Erythroblast (primary cell): ENCODE measurements around the gene POLR2H.
"Not testable (repeated sequence)": the region's sequence is repeated elsewhere in the genome, so short reads cannot be mapped to it uniquely, and the experiment has no call there.

Source experiments
- DNase-seq, 2 experiments: peaks; one replicate each; lab custom pipeline; 2025; lab: John Stamatoyannopoulos, UW
- GATA1 ChIP-seq: IDR thresholded peaks from 2 replicates; pipeline ENCODE4 v1.6.1; 2011; ENCODE audit warnings: low read depth, mild to moderate bottlenecking, control low read depth, low read length, moderate library complexity
- POLR2A ChIP-seq: IDR thresholded peaks from 2 replicates; pipeline ENCODE4 v1.6.1; 2011; ENCODE audit warnings: mild to moderate bottlenecking, low read length

POLR2H gene

GRCh38 chr3:184328516-184328915, 33.0 kb upstream of the POLR2H start:
- DNase-seq = no peak
- TF ChIP-seq POLR2A (no peak), GATA1 (no peak)

GRCh38 chr3:184332370-184333090, 29.0 kb upstream of the POLR2H start:
- no peak for DNase-seq
- TF ChIP-seq GATA1 (no peak), POLR2A (no peak)

DNA sequence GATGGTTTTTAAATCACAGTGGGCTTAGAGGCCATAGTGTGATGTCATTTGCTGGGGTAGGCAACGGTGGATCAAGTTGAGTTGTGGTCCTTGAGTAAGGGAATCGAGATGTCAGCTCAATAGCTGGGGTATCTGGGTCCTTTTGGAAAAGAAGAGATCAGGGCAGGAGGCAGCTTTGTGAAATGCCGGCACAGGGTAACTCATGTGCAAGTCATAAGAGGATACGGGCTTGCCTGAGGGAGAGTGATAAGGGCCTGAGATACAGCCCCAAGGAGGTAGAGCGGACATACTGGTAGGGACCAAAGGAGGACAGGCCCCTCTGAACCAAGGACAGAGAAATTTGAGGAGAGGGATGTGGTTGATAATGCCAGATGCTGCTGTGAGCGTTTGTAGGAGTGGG, 28.3 kb upstream of the POLR2H start:
- TF ChIP-seq GATA1 (no peak), POLR2A (no peak)
- peak; percentile 77 to 80 for DNase-seq

DNA sequence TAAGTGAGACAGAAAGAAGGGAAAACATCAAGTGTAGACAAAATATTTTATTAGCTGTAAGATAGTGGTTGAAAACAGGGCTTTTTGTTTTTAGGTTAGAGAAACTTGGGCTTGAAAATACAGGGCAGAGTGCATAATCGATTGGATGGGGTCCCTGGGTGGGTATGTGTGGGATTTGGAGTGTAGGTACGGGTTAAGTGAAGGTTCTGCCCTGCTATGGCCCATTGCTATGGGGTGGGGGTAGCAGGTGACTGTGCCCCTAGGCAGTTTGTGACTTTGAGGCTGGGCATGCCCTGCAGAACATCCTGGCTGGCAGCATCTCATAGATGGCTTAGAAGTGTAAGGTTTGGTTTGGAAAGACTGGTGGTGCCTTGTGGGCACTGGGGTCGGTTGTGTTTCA, 27.8 kb upstream of the POLR2H start:
- no peak for DNase-seq
- TF ChIP-seq GATA1 (no peak), POLR2A (no peak)

DNA sequence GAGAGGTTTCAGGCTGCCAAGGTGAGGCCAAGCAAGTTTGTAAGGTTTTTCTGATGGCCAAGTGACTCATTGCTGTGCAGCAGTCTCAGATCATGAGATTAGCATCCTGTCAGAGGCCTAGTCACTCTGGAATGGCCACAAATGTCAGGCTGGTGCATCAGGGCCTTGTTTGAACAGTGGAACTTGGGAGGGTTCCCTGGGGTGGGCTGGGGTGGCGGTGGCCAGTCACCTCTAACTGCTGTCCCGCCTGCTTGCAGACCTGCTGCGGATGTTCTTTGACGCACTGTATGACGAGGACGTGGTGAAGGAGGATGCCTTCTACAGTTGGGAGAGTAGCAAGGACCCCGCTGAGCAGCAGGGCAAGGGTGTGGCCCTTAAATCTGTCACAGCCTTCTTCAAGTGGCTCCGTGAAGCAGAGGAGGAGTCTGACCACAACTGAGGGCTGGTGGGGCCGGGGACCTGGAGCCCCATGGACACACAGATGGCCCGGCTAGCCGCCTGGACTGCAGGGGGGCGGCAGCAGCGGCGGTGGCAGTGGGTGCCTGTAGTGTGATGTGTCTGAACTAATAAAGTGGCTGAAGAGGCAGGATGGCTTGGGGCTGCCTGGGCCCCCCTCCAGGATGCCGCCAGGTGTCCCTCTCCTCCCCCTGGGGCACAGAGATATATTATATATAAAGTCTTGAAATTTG, 26.9 kb upstream of the POLR2H start:
- DNase-seq = peak; percentile 71 to 81
- TF ChIP-seq POLR2A (no peak), GATA1 (no peak)

- TF ChIP-seq POLR2A (no peak), GATA1 (no peak)
- DNase-seq = no peak
Measured at GRCh38 chr3:184335291-184335660, 26.2 kb upstream of the POLR2H start.

DNA sequence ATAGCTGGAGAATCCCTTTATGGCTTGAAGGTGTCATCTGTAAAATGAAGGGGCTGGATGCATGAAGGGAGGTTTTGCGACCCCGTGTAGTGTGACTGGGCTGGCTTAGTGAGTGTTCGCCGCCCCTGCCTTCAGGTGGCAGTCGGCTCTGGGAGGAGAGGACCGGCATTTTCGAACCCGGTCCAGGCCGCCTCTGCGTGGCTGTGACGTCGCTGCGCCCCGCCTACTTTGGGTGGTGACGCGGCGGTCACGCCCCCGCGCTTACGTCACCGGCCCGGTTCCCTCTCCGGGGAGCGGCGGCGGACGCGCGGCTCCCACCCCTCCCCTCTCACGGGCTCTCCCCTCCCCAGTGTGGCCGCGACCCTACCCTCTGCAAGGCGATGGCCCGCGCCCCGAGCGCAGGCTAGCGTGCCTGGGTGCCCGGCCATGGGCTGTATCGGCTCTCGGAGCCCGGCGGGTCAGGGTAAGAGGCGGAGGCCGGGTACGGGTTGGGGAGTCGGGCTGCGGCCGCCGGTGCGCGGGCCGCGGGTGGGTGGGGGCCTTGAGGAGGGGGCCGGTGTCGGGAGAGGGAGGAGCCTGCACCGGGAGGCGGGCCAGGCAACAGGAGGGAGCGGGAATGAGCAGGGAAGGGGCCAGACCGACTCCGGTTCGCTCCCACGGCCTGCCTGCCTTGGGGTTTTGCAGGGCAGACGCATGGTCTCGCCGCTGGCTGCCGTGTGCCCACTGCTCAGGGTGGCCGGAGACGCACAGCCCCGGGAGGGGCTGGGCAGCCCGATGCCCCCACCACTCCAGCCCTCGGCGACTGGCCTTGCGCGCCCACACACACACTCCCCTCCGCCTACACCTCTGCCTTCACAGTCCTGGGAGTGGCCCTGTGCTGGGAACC, 25.6 kb upstream of the POLR2H start:
- peak; percentile 76 for TF ChIP-seq POLR2A
- TF ChIP-seq GATA1 = no peak
- DNase-seq = peak; percentile 89 to 95

DNA sequence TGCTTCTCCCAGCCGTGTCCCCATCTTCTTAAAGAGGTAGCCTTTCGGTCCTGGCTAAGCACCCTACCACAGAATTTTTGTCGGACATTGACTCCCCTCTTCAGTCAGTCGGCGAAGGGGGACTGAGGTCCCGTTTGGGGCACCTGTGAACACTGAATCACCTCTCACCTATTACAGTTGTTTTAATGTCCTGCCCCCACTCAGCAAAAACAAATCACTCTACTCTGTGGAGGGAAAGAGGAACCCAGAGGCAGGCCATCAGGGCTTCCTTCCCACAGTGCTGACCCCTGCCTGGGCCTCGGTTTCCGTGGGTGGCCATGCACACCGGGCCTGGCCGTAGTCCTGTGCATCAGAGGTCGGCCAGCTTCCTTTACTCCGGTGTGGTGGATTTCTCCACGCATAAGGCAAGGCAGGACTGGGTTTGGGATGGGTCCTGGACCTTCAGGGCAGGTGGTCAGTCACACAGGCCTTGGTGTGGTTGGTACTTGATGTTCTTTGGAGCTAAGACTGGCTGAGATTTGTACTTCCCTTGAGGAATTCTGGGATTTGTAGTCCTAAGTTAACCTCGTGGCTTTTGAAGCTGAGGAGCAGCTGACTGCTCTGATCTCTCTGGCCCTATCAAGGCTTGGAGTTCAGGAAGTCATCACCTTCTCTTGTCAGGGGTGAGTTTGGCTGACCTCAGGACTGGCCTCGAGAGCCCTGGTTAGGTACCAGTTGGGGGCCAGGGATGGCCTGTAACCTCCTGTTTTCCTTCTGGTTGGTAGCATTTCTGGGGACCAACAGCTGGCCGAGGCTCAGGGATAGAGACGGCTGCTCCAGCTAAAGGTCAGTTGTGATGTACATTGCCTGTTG, 24.7 kb upstream of the POLR2H start:
- peak; percentile 37 to 54 for DNase-seq
- no peak for TF ChIP-seq GATA1
- TF ChIP-seq POLR2A = no peak

DNA sequence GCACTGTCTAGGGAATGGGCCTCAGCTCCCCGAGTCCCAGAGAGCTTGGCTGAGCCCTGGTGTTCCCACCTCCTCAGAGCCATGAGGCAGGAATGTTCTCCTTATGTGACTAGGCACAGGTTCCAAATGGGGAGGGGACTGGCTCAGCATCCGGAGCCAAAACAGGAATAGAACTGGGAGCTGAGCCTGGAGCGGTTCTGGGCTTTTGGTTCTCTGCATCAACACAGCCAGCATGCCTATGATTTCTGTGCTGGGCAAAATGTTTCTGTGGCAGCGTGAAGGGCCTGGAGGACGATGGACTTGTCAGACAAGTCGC, 24.2 kb upstream of the POLR2H start, which contains the start of gene FAM131A:
TSS of gene FAM131A (plus strand) at position 202 of the 316 bp plus-strand sequence. CDS start at position 233, 31 bp downstream.
- TF ChIP-seq GATA1 (no peak), POLR2A (no peak)

DNA sequence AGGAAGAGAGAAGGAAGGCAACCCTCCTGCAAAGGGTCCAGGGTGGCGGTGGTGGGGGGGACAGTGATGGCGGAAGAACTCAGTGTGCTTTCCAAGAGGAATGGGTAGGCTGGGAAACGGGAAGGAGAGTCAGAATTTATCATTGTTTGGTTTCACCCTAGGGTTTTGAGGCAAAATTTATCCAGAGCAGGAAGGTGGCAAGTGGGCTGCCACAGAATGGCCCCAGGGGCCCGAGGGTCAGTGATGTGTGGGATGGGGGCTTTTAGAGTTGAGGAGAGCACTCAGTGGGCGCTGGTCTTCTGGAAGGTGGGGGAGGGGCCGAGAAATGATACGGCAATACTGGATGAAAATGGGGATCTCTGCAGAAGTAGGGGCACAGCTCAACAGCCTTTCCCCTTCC, 23.5 kb upstream of the POLR2H start:
- TF ChIP-seq GATA1 = no peak
- no peak for TF ChIP-seq POLR2A
- no peak for DNase-seq

More for the DNA sequence above, 24.2 kb upstream of the POLR2H start, which contains the start of gene FAM131A:
- DNase-seq = no peak

GRCh38 chr3:184338511-184338945, 23.0 kb upstream of the POLR2H start:
- TF ChIP-seq GATA1 = no peak
- no peak for TF ChIP-seq POLR2A
- DNase-seq = peak; percentile 28 to 66

- TF ChIP-seq GATA1 = no peak
- no peak for TF ChIP-seq POLR2A
- no peak for DNase-seq
Measured at GRCh38 chr3:184339001-184339400, 22.5 kb upstream of the POLR2H start.

DNA sequence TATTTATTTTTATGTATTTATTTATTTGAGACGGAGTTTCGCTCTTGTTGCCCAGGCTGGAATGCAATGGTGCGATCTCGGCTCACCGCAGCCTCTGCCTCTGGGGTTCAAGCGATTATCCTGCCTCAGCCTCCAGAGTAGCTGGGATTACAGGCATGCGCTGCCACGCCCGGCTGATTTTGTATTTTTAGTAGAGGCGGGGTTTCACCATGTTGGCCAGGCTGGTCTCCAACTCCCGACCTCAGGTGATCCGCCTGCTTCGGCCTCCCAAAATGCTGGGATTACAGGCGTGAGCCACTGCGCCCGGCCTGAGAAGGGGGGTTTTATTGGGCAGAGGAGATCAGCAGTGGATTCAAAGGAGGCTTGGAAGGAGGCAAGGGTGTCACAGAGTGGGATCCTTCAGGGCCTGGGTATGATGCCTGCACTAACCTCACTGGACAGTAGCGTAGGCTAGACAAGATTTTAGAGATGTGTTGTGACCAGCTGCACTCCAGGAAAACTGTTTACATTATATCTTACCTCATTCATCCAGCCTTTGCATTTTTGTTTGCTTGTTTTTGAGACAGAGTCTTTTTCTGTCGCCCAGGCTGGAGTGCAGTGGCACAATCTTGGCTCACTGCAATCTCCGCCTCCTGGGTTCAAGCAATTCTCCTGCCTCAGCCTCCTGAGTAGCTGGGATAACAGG, 21.9 kb upstream of the POLR2H start:
- DNase-seq = not testable (repeated sequence)
